GM21576 (cell line): ENCODE data around the gene ZNF423.

ENCODE experiments used
- ATAC-seq: cut with Tn5 transposase; IDR thresholded peaks from one replicate; pipeline ENCODE4 v1.9.1; 2021; ENCODE audit warnings: mild to moderate bottlenecking, moderate library complexity; ENCODE audit not compliant: unreplicated experiment

Gene ZNF423

GRCh38 chr16:49455181-49455990 lies 400.5 kb downstream of the ZNF423 start:
- no peak for ATAC-seq

GRCh38 chr16:49454426-49455180 lies 401.3 kb downstream of the ZNF423 start:
- ATAC-seq: no peak

- ATAC-seq: no peak
Measured at GRCh38 chr16:49453983-49454382, 401.9 kb downstream of the ZNF423 start.

GRCh38 chr16:49453021-49453420 lies 402.9 kb downstream of the ZNF423 start:
- ATAC-seq: no peak

GRCh38 chr16:49452578-49452977 lies 403.3 kb downstream of the ZNF423 start:
- no peak for ATAC-seq

GRCh38 chr16:49452108-49452507 lies 403.8 kb downstream of the ZNF423 start:
- no peak for ATAC-seq

- ATAC-seq: no peak
Measured at GRCh38 chr16:49446805-49447204, 409.1 kb downstream of the ZNF423 start.

GRCh38 chr16:49443576-49443975 lies 412.3 kb downstream of the ZNF423 start:
- ATAC-seq: no peak

- ATAC-seq: no peak
Measured at GRCh38 chr16:49442805-49443204, 413.1 kb downstream of the ZNF423 start.

- ATAC-seq: peak; percentile 99
Measured at GRCh38 chr16:49441366-49441780, 414.5 kb downstream of the ZNF423 start.

- no peak for ATAC-seq
Measured at GRCh38 chr16:49440156-49441065, 415.5 kb downstream of the ZNF423 start.

- ATAC-seq: no peak
Measured at GRCh38 chr16:49439676-49440075, 416.2 kb downstream of the ZNF423 start.

GRCh38 chr16:49439050-49439449 lies 416.9 kb downstream of the ZNF423 start:
- ATAC-seq: no peak
